ENCODE results near the gene MRPS33.
"Not testable (repeated sequence)": the region's sequence is repeated elsewhere in the genome, so short reads cannot be mapped to it uniquely, and the experiment has no call there.

DNA sequence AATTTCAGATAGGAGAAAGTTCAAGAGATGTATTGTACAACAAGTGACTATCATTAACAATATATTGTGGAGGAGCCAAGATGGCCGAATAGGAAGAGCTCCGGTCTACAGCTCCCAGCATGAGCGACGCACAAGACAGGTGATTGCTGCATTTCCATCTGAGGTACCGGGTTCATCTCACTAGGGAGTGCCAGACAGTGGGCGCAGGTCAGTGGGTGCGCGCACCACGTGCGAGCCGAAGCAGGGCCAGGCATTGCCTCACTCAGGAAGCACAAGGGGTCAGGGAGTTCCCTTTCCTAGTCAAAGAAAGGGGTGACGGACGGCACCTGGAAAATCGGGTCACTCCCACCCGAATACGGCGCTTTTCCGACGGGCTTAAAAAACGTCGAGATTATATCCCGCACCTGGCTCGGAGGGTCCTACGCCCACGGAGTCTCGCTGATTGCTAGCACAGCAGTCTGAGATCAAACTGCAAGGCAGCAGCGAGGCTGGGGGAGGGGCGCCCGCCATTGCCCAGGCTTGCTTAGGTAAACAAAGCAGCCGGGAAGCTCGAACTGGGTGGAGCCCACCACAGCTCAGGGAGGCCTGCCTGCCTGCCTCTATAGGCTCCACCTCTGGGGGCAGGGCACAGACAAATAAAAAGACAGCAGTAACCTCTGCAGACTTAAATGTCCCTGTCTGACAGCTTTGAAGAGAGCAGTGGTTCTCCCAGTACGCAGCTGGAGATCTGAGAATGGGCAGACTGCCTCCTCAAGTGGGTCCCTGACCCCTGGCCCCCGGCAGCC, 18.0 kb upstream of the MRPS33 start:
- TF ChIP-seq, protein P1, sequence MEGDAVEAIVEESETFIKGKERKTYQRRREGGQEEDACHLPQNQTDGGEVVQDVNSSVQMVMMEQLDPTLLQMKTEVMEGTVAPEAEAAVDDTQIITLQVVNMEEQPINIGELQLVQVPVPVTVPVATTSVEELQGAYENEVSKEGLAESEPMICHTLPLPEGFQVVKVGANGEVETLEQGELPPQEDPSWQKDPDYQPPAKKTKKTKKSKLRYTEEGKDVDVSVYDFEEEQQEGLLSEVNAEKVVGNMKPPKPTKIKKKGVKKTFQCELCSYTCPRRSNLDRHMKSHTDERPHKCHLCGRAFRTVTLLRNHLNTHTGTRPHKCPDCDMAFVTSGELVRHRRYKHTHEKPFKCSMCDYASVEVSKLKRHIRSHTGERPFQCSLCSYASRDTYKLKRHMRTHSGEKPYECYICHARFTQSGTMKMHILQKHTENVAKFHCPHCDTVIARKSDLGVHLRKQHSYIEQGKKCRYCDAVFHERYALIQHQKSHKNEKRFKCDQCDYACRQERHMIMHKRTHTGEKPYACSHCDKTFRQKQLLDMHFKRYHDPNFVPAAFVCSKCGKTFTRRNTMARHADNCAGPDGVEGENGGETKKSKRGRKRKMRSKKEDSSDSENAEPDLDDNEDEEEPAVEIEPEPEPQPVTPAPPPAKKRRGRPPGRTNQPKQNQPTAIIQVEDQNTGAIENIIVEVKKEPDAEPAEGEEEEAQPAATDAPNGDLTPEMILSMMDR (IDR thresholded peaks at IDR 0.05): peak in 1 of 4 experiments; percentile 5
- not testable (repeated sequence) for TF ChIP-seq POLR2AphosphoS5, POLR2A (IDR thresholded peaks at IDR 0.05)
